Nephron progenitor cell (in vitro differentiated cells): ENCODE data around the gene CPVL.

Source experiments
- DNase-seq: peaks from one replicate; pipeline ENCODE4 v3.0.0; 2021
- H3K27ac Mint-ChIP-seq: 2 replicates; pipeline ENCODE4 v1.8.0; 2021; ENCODE audit warnings: mild to moderate bottlenecking, moderate library complexity, mixed read lengths
- H3K27me3 Mint-ChIP-seq: 2 replicates; pipeline ENCODE4 v1.8.0; 2021; ENCODE audit warnings: mild to moderate bottlenecking, low read depth, mixed read lengths; ENCODE audit not compliant: poor library complexity
- H3K36me3 Mint-ChIP-seq: 2 replicates; pipeline ENCODE4 v1.8.0; 2021; ENCODE audit warnings: low read depth, mixed read lengths
- H3K4me1 Mint-ChIP-seq: 2 replicates; pipeline ENCODE4 v1.8.0; 2021; ENCODE audit warnings: mixed read lengths
- H3K4me3 Mint-ChIP-seq: 2 replicates; pipeline ENCODE4 v1.8.0; 2021; ENCODE audit warnings: mild to moderate bottlenecking, moderate library complexity, mixed read lengths
- H3K9me3 Mint-ChIP-seq: 2 replicates; pipeline ENCODE4 v1.8.0; 2021; ENCODE audit warnings: mild to moderate bottlenecking, moderate library complexity, mixed read lengths
- CTCF ChIP-seq: fragments of 200-600 bp; sonication (generic); IDR thresholded peaks from 2 replicates; pipeline ENCODE4 v1.5.0; 2021; ENCODE audit warnings: antibody characterized with exemption

The CPVL gene

GRCh38 chr7:29107056-29107455, 39.3 kb downstream of the CPVL start:
- TF ChIP-seq CTCF = no peak
- Mint-ChIP-seq H3K4me1 (peaks cover 16% of the 10 kb centered on the region), H3K36me3 (peaks cover 24% of the 10 kb centered on the region), H3K27ac (no peak overlapping the region), H3K27me3 (no peaks in the 10 kb centered on the region), H3K9me3 (peaks cover 4% of the 10 kb centered on the region), H3K4me3 (no peak overlapping the region)
- DNase-seq = no peak

GRCh38 chr7:29106669-29106988, 39.7 kb downstream of the CPVL start:
- Mint-ChIP-seq H3K4me1 (peaks cover 19% of the 10 kb centered on the region), H3K4me3 (no peak overlapping the region), H3K27ac (no peak overlapping the region), H3K36me3 (peaks cover 21% of the 10 kb centered on the region), H3K9me3 (peaks cover 4% of the 10 kb centered on the region), H3K27me3 (no peaks in the 10 kb centered on the region)
- TF ChIP-seq CTCF = no peak
- no peak for DNase-seq

- TF ChIP-seq CTCF = peak; percentile 83
- Mint-ChIP-seq H3K27ac (no peak overlapping the region), H3K4me3 (no peak overlapping the region), H3K36me3 (peaks cover 17% of the 10 kb centered on the region), H3K27me3 (no peaks in the 10 kb centered on the region), H3K9me3 (peaks cover 4% of the 10 kb centered on the region), H3K4me1 (peaks cover 22% of the 10 kb centered on the region)
- peak; percentile 43 for DNase-seq
Observed at GRCh38 chr7:29105752-29106668, 40.3 kb downstream of the CPVL start.

- Mint-ChIP-seq H3K27ac (no peak overlapping the region), H3K4me1 (peaks cover 30% of the 10 kb centered on the region), H3K9me3 (no peaks in the 10 kb centered on the region), H3K4me3 (no peak overlapping the region), H3K27me3 (no peaks in the 10 kb centered on the region), H3K36me3 (peaks cover 9% of the 10 kb centered on the region)
- TF ChIP-seq CTCF = no peak
- no peak for DNase-seq
Observed at GRCh38 chr7:29105191-29105590, 41.1 kb downstream of the CPVL start.

GRCh38 chr7:29102558-29103151, 43.7 kb downstream of the CPVL start:
- Mint-ChIP-seq H3K9me3 (no peaks in the 10 kb centered on the region), H3K4me3 (no peak overlapping the region), H3K36me3 (peaks cover 4% of the 10 kb centered on the region), H3K27me3 (no peaks in the 10 kb centered on the region), H3K27ac (no peak overlapping the region), H3K4me1 (peaks cover 36% of the 10 kb centered on the region)
- DNase-seq = peak; percentile 74
- peak; percentile 77 for TF ChIP-seq CTCF

- H3K4me1 Mint-ChIP-seq = peaks cover 46% of the 10 kb centered on the region
- H3K9me3 Mint-ChIP-seq = peaks cover 4% of the 10 kb centered on the region
- no peak for TF ChIP-seq CTCF
- no peaks in the 10 kb centered on the region for H3K27me3 Mint-ChIP-seq
- DNase-seq = no peak
- H3K4me3 Mint-ChIP-seq = no peak overlapping the region
- H3K36me3 Mint-ChIP-seq = peaks cover 11% of the 10 kb centered on the region
- H3K27ac Mint-ChIP-seq = no peak overlapping the region
Observed at GRCh38 chr7:29100924-29101323, 45.4 kb downstream of the CPVL start.
